Measurements from ENCODE around the gene THTPA. TPM values are rescaled to one million over a fixed set of nuclear protein-coding genes. Genes with fewer than 3 reads are reported as not detected.

The THTPA gene
- total and polyA plus RNA-seq, 2 of the 13 experiments (the other 11 are each of a cell fraction or from before 2014, with no cell fraction given), result 7.4 to 8.7 TPM

DNA sequence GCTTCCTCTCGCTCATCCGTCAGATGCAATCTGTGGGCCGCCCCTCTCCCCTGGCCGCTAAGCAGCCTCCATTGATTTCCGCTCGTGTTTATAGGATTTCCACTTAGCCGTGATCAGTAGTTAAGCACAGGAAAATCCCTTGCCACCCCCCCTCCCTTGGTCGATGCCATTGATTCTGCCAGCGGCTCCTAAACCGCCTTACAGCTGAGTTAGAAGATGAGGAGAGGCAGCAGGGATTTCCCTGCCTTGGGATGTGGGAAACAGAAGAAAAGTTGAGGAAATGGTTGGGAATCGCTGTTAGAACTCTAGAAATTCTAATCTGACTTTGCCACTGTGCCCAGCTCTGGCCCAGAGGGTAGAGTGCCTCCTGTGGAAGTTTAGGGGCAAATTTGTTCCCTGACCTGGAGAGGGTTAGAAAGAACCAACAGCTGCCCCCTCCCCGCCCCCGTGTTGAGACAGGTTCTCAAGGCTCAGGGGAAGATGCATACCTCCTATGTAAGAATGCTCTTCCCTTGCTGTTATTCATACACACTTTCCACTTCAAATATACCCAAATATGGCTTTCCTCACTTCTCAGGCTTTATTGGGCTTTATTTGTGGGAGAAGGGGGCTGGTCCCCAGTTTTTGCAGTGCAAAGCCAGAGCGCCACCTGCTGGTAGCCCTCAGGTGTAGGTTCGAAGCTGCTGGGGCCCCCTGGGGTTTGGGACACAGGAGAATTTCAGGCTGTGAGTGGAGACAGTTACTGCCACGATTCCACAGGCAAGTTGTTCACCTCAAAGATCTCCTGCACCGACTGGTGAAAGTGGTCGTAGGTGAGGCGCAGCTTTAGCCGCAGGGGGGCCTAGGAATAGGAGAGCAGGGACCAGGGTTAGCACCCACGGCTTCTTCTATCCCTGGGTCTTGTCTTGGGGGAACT is 3.2 kb downstream of the THTPA start (continued):
- TF ChIP-seq, protein P1, sequence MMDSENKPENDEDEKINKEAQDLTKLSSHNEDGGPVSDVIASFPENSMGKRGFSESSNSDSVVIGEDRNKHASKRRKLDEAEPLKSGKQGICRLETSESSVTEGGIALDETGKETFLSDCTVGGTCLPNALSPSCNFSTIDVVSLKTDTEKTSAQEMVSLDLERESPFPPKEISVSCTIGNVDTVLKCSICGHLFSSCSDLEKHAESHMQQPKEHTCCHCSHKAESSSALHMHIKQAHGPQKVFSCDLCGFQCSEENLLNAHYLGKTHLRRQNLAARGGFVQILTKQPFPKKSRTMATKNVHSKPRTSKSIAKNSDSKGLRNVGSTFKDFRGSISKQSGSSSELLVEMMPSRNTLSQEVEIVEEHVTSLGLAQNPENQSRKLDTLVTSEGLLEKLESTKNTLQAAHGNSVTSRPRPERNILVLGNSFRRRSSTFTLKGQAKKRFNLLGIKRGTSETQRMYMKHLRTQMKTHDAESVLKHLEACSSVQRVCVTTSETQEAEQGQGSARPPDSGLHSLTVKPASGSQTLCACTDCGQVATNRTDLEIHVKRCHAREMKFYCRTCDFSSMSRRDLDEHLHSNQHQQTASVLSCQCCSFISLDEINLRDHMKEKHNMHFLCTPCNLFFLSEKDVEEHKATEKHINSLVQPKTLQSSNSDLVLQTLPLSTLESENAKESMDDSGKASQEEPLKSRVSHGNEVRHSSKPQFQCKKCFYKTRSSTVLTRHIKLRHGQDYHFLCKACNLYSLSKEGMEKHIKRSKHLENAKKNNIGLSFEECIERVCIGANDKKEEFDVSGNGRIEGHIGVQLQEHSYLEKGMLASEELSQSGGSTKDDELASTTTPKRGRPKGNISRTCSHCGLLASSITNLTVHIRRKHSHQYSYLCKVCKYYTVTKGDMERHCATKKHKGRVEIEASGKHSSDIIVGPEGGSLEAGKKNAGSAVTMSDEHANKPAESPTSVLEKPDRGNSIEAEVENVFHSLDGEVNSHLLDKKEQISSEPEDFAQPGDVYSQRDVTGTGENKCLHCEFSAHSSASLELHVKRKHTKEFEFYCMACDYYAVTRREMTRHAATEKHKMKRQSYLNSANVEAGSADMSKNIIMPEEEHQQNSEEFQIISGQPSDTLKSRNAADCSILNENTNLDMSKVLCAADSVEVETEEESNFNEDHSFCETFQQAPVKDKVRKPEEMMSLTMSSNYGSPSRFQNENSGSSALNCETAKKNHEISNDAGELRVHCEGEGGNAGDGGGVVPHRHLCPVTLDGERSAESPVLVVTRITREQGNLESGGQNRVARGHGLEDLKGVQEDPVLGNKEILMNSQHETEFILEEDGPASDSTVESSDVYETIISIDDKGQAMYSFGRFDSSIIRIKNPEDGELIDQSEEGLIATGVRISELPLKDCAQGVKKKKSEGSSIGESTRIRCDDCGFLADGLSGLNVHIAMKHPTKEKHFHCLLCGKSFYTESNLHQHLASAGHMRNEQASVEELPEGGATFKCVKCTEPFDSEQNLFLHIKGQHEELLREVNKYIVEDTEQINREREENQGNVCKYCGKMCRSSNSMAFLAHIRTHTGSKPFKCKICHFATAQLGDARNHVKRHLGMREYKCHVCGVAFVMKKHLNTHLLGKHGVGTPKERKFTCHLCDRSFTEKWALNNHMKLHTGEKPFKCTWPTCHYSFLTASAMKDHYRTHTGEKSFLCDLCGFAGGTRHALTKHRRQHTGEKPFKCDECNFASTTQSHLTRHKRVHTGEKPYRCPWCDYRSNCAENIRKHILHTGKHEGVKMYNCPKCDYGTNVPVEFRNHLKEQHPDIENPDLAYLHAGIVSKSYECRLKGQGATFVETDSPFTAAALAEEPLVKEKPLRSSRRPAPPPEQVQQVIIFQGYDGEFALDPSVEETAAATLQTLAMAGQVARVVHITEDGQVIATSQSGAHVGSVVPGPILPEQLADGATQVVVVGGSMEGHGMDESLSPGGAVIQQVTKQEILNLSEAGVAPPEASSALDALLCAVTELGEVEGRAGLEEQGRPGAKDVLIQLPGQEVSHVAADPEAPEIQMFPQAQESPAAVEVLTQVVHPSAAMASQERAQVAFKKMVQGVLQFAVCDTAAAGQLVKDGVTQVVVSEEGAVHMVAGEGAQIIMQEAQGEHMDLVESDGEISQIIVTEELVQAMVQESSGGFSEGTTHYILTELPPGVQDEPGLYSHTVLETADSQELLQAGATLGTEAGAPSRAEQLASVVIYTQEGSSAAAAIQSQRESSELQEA (CRISPR knock-in tag; IDR thresholded peaks at IDR 0.05; ENCODE audit: not compliant biosample characterization), result no peak
- TF ChIP-seq, protein P2, sequence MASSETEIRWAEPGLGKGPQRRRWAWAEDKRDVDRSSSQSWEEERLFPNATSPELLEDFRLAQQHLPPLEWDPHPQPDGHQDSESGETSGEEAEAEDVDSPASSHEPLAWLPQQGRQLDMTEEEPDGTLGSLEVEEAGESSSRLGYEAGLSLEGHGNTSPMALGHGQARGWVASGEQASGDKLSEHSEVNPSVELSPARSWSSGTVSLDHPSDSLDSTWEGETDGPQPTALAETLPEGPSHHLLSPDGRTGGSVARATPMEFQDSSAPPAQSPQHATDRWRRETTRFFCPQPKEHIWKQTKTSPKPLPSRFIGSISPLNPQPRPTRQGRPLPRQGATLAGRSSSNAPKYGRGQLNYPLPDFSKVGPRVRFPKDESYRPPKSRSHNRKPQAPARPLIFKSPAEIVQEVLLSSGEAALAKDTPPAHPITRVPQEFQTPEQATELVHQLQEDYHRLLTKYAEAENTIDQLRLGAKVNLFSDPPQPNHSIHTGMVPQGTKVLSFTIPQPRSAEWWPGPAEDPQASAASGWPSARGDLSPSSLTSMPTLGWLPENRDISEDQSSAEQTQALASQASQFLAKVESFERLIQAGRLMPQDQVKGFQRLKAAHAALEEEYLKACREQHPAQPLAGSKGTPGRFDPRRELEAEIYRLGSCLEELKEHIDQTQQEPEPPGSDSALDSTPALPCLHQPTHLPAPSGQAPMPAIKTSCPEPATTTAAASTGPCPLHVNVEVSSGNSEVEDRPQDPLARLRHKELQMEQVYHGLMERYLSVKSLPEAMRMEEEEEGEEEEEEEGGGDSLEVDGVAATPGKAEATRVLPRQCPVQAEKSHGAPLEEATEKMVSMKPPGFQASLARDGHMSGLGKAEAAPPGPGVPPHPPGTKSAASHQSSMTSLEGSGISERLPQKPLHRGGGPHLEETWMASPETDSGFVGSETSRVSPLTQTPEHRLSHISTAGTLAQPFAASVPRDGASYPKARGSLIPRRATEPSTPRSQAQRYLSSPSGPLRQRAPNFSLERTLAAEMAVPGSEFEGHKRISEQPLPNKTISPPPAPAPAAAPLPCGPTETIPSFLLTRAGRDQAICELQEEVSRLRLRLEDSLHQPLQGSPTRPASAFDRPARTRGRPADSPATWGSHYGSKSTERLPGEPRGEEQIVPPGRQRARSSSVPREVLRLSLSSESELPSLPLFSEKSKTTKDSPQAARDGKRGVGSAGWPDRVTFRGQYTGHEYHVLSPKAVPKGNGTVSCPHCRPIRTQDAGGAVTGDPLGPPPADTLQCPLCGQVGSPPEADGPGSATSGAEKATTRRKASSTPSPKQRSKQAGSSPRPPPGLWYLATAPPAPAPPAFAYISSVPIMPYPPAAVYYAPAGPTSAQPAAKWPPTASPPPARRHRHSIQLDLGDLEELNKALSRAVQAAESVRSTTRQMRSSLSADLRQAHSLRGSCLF (CRISPR knock-in tag; IDR thresholded peaks at IDR 0.05; ENCODE audit: borderline replicate concordance), result no peak
- TF ChIP-seq YEATS2 (CRISPR knock-in tag; IDR thresholded peaks at IDR 0.05; ENCODE audit: borderline replicate concordance), result no peak
- no peak for TF ChIP-seq ARNTL (CRISPR knock-in tag; IDR thresholded peaks at IDR 0.05)
- no peak for TF ChIP-seq ZFP41 (CRISPR knock-in tag; IDR thresholded peaks at IDR 0.05; ENCODE audit: borderline replicate concordance)
- no peak for TF ChIP-seq NFE2 (CRISPR knock-in tag; IDR thresholded peaks at IDR 0.05)
- no peak for TF ChIP-seq NR1H2 (CRISPR knock-in tag; IDR thresholded peaks at IDR 0.05; ENCODE audit: borderline replicate concordance, low read depth)
- TF ChIP-seq, protein P3, sequence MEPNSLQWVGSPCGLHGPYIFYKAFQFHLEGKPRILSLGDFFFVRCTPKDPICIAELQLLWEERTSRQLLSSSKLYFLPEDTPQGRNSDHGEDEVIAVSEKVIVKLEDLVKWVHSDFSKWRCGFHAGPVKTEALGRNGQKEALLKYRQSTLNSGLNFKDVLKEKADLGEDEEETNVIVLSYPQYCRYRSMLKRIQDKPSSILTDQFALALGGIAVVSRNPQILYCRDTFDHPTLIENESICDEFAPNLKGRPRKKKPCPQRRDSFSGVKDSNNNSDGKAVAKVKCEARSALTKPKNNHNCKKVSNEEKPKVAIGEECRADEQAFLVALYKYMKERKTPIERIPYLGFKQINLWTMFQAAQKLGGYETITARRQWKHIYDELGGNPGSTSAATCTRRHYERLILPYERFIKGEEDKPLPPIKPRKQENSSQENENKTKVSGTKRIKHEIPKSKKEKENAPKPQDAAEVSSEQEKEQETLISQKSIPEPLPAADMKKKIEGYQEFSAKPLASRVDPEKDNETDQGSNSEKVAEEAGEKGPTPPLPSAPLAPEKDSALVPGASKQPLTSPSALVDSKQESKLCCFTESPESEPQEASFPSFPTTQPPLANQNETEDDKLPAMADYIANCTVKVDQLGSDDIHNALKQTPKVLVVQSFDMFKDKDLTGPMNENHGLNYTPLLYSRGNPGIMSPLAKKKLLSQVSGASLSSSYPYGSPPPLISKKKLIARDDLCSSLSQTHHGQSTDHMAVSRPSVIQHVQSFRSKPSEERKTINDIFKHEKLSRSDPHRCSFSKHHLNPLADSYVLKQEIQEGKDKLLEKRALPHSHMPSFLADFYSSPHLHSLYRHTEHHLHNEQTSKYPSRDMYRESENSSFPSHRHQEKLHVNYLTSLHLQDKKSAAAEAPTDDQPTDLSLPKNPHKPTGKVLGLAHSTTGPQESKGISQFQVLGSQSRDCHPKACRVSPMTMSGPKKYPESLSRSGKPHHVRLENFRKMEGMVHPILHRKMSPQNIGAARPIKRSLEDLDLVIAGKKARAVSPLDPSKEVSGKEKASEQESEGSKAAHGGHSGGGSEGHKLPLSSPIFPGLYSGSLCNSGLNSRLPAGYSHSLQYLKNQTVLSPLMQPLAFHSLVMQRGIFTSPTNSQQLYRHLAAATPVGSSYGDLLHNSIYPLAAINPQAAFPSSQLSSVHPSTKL (CRISPR knock-in tag; IDR thresholded peaks at IDR 0.05), result peak; percentile 31; the same call in 1 of the 2 replicates
- no peak for TF ChIP-seq RCOR2 (CRISPR knock-in tag; IDR thresholded peaks at IDR 0.05)
- TF ChIP-seq SMARCC2 (IDR thresholded peaks at IDR 0.05), result no peak

All from HepG2 (cell line).